K562 (cell line): Measurements from ENCODE around the gene AGBL1. TPM values are rescaled to one million over a fixed set of nuclear protein-coding genes. Genes with fewer than 3 reads are reported as not detected.

ENCODE experiments used
- ASH1L ChIP-seq: fragments of 450-650 bp; IDR thresholded peaks from 2 replicates; pipeline ENCODE4 v1.6.1; 2018; ENCODE audit warnings: borderline replicate concordance, mild to moderate bottlenecking, low read depth; ENCODE audit not compliant: partially characterized antibody
- FOSL1 ChIP-seq: fragments of 200-800 bp; sonication (Bioruptor generic); conservative IDR thresholded peaks from 2 replicates; pipeline ENCODE4 v1.6.1; 2016; ENCODE audit warnings: missing genetic modification characterization, missing compliant biosample characterization
- HMGN3 ChIP-seq: IDR thresholded peaks from 2 replicates; pipeline ENCODE4 v1.6.1; 2011; ENCODE audit warnings: borderline replicate concordance, low read depth, mild to moderate bottlenecking, mixed read lengths, low read length; ENCODE audit not compliant: insufficient read length; ENCODE audit errors: extremely low read depth
- HNRNPUL1 ChIP-seq: fragments of 200-400 bp; formaldehyde crosslinking; IDR thresholded peaks from 2 replicates; pipeline ENCODE4 v1.6.1; 2017; ENCODE audit warnings: low read length
- KLF13 ChIP-seq: fragments of 450-650 bp; IDR thresholded peaks from 2 replicates; pipeline ENCODE4 v1.6.1; 2016; ENCODE audit warnings: missing genetic modification characterization, low read depth, mild to moderate bottlenecking, missing compliant biosample characterization, moderate library complexity, borderline replicate concordance
- ZFP36 ChIP-seq: fragments of 150-350 bp; IDR thresholded peaks from 2 replicates; pipeline ENCODE4 v1.6.1; 2018; ENCODE audit warnings: low read length, low read depth; ENCODE audit not compliant: partially characterized antibody
- polyA plus RNA-seq, 8 experiments: library from polyadenylated mRNA; depleted of rRNA in 4 of 8; stranded (reverse) in 5 of 8; unstranded in 3 of 8; fragments of >200 nt; fragmentation: Nextera tagmentation in 2 of 8; fragmentation: Illumina TruSeq in 1 of 8; extraction: Ambion mirVana in 2 of 8; extraction: Trizol in 1 of 8; gene quantifications; 2 replicates each; pipeline versions ENCODE4 v1.2.1 to v1.2.3, GENCODE V29; 2011 to 2014; ENCODE audit warnings: inconsistent platforms in 1 of 8, missing spikeins in 1 of 8
- total RNA-seq, 7 experiments: library from RNA; depleted of rRNA in 6 of 7; stranded (reverse); fragments of >200 nt in 6 of 7; fragmentation: Illumina TruSeq in 2 of 7; extraction: Trizol in 2 of 7; gene quantifications; 2 replicates each; pipeline versions ENCODE4 v1.2.1 to v1.2.3, GENCODE V29; 2011 to 2021; ENCODE audit warnings: low replicate concordance in 1 of 7
- TF ChIP-seq, protein P1 (sequence below): sonication (generic); formaldehyde crosslinking; IDR thresholded peaks from 2 replicates; pipeline ENCODE4 v1.8.1; 2023; ENCODE audit warnings: missing genetic modification reagents, mild to moderate bottlenecking, borderline replicate concordance

AGBL1 gene
- total and polyA plus RNA-seq, 9 of the 15 experiments (the other 6 are each of a cell fraction or from before 2014, with no cell fraction given): not detected

DNA sequence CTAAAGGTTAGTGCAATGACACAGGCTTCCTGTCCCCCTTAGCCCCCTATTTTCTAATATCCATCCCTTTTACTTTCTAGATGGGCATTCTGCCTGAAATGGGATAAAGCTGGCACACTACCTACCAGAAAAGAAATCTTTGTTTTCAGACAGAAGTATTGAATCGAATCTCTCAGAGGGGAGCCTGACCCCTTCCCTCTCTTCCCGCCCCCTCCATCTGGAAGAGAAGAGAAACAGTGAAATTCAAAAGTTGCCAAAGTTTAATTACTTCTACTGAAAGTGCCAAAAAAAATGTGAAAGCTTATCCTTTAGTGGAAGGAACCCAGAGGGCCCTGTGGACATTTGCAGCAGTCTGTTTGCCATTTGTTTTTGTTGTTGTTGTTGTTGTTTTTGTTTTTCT lies 523.8 kb downstream of the AGBL1 start (continued):
- TF ChIP-seq HNRNPUL1 (no peak), KLF13 (no peak), FOSL1 (tag) (no peak), ASH1L (no peak), ZFP36 (no peak), HMGN3 (no peak)
- TF ChIP-seq, protein P1, sequence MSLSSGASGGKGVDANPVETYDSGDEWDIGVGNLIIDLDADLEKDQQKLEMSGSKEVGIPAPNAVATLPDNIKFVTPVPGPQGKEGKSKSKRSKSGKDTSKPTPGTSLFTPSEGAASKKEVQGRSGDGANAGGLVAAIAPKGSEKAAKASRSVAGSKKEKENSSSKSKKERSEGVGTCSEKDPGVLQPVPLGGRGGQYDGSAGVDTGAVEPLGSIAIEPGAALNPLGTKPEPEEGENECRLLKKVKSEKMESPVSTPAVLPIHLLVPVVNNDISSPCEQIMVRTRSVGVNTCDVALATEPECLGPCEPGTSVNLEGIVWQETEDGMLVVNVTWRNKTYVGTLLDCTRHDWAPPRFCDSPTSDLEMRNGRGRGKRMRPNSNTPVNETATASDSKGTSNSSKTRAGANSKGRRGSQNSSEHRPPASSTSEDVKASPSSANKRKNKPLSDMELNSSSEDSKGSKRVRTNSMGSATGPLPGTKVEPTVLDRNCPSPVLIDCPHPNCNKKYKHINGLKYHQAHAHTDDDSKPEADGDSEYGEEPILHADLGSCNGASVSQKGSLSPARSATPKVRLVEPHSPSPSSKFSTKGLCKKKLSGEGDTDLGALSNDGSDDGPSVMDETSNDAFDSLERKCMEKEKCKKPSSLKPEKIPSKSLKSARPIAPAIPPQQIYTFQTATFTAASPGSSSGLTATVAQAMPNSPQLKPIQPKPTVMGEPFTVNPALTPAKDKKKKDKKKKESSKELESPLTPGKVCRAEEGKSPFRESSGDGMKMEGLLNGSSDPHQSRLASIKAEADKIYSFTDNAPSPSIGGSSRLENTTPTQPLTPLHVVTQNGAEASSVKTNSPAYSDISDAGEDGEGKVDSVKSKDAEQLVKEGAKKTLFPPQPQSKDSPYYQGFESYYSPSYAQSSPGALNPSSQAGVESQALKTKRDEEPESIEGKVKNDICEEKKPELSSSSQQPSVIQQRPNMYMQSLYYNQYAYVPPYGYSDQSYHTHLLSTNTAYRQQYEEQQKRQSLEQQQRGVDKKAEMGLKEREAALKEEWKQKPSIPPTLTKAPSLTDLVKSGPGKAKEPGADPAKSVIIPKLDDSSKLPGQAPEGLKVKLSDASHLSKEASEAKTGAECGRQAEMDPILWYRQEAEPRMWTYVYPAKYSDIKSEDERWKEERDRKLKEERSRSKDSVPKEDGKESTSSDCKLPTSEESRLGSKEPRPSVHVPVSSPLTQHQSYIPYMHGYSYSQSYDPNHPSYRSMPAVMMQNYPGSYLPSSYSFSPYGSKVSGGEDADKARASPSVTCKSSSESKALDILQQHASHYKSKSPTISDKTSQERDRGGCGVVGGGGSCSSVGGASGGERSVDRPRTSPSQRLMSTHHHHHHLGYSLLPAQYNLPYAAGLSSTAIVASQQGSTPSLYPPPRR: no peak
- TF ChIP-seq, all 486 proteins: peak for 0
